IPS DF 19.7 (cell line): Measurements from ENCODE around the gene BRD9.
"Not testable (repeated sequence)": the region's sequence is repeated elsewhere in the genome, so short reads cannot be mapped to it uniquely, and the experiment has no call there.

Experiments
- DNase-seq: peaks from one replicate; pipeline ENCODE4 v3.0.0-alpha.2; 2013; ENCODE audit warnings: low read depth, low spot score

The BRD9 gene

GRCh38 chr5:878677-879076, 13.9 kb downstream of the BRD9 start:
- not testable (repeated sequence) for DNase-seq

- DNase-seq = no peak
Observed at GRCh38 chr5:878125-878524, 14.5 kb downstream of the BRD9 start.

GRCh38 chr5:876398-877365, 15.9 kb downstream of the BRD9 start:
- DNase-seq = no peak

GRCh38 chr5:875931-876330, 16.7 kb downstream of the BRD9 start:
- DNase-seq = no peak

GRCh38 chr5:873328-873727, 19.3 kb downstream of the BRD9 start:
- DNase-seq = no peak

GRCh38 chr5:872301-872700, 20.3 kb downstream of the BRD9 start:
- no peak for DNase-seq

- no peak for DNase-seq
Observed at GRCh38 chr5:871596-872298, 20.9 kb downstream of the BRD9 start.

- DNase-seq = no peak
Observed at GRCh38 chr5:870956-871355, 21.6 kb downstream of the BRD9 start.

- no peak for DNase-seq
Observed at GRCh38 chr5:868428-869135, 24.0 kb downstream of the BRD9 start.

- no peak for DNase-seq
Observed at GRCh38 chr5:867300-867870, 25.2 kb downstream of the BRD9 start.

- no peak for DNase-seq
Observed at GRCh38 chr5:865771-866170, 26.8 kb downstream of the BRD9 start.

GRCh38 chr5:865168-865521, 27.5 kb downstream of the BRD9 start:
- DNase-seq = no peak

GRCh38 chr5:864492-865167, 28.0 kb downstream of the BRD9 start:
- DNase-seq = no peak

- DNase-seq = no peak
Observed at GRCh38 chr5:863244-863805, 29.3 kb downstream of the BRD9 start.

GRCh38 chr5:862367-863243, 30.0 kb downstream of the BRD9 start:
- DNase-seq = no peak

GRCh38 chr5:861442-862366, 30.9 kb downstream of the BRD9 start:
- no peak for DNase-seq

GRCh38 chr5:860506-861150, 32.0 kb downstream of the BRD9 start:
- no peak for DNase-seq

GRCh38 chr5:859798-860296, 32.8 kb downstream of the BRD9 start:
- no peak for DNase-seq
